Heart left ventricle (tissue), 16 donors: ENCODE measurements around the gene OR10G3. TPM values are rescaled to one million over a fixed set of nuclear protein-coding genes. Genes with fewer than 3 reads are reported as not detected.
A peak's percentile ranks its signal among the peaks of the same experiment; 100 is the strongest.

Experiments
- ATAC-seq, 4 donors: fragments of 200-7000 bp; cut with Tn5 transposase; one replicate each; pipeline ENCODE4 v1.9.1; 2020 to 2022; ENCODE audit warnings: moderate library complexity in 4 of 4, mild to moderate bottlenecking in 3 of 4, moderate number of reproducible peaks in 1 of 4
- DNase-seq, 5 donors: peaks; one replicate each; pipeline ENCODE4 v3.0.0-alpha.2; 2020
- H3K27ac ChIP-seq, 12 donors: fragments of 200-600 bp; sonication (generic) in 4 of 12; one replicate each; pipeline versions ENCODE4 v1.5.0 to v1.8.0; 2016 to 2022; ENCODE audit warnings: mild to moderate bottlenecking in 2 of 12
- H3K27me3 ChIP-seq, 9 donors: fragments of 200-600 bp; sonication (generic) in 2 of 9; one replicate each; pipeline versions ENCODE4 v1.5.1 to v1.8.0; 2016 to 2022; ENCODE audit warnings: mild to moderate bottlenecking in 3 of 9
- H3K36me3 ChIP-seq, 9 donors: fragments of 200-600 bp; sonication (generic) in 2 of 9; one replicate each; pipeline versions ENCODE4 v1.5.0 to v1.8.0; 2018 to 2022; ENCODE audit warnings: mild to moderate bottlenecking in 2 of 9
- H3K4me1 ChIP-seq, 12 donors: fragments of 200-600 bp; sonication (generic) in 4 of 12; one replicate each; pipeline versions ENCODE4 v1.5.0 to v1.8.0; 2016 to 2022; ENCODE audit warnings: mild to moderate bottlenecking in 3 of 12
- H3K4me3 ChIP-seq, 12 donors: fragments of 200-600 bp; sonication (generic) in 4 of 12; one replicate each; pipeline versions ENCODE4 v1.5.0 to v1.8.0; 2017 to 2022; ENCODE audit warnings: mild to moderate bottlenecking in 9 of 12, moderate library complexity in 4 of 12
- H3K9me3 ChIP-seq, 12 donors: fragments of 200-600 bp; sonication (generic) in 4 of 12; one replicate each; pipeline versions ENCODE4 v1.5.0 to v1.8.0; 2016 to 2022; ENCODE audit warnings: mild to moderate bottlenecking in 1 of 12
- CTCF ChIP-seq, 12 donors: fragments of 200-600 bp; sonication (generic) in 4 of 12; IDR thresholded peaks; one replicate each; pipeline versions ENCODE4 v1.5.0 to v1.8.0; 2018 to 2022; ENCODE audit warnings: antibody characterized with exemption in 12 of 12, mild to moderate bottlenecking in 5 of 12
- POLR2A ChIP-seq, 2 donors: fragments of 450-650 bp; IDR thresholded peaks; one replicate each; pipeline ENCODE4 v1.6.1; 2017; ENCODE audit warnings: antibody characterized with exemption in 2 of 2, mild to moderate bottlenecking in 2 of 2, moderate library complexity in 2 of 2
- WGBS, 4 donors: extraction: QIAGEN DNeasy Blood & Tissue Kit in 2 of 4; methylation state at CpG; one replicate each; pipeline versions ENCODE4 v1.1.5 to v1.1.7; 2013 to 2018; 5-methylcytosine and 5-hydroxymethylcytosine counted together
- intact Hi-C, 10 donors: fragments of 100-400 bp; cut with DNase I; formaldehyde crosslinking; loops; one replicate each; pipeline versions ENCODE4 v1.11.1 to v1.14.2; 2022
- polyA plus RNA-seq, 2 donors: library from polyadenylated mRNA; stranded (reverse); fragments of 200-250 nt; gene quantifications; one replicate each; pipeline ENCODE4 v1.2.3, GENCODE V29; 2013
- total RNA-seq, 9 donors: library from RNA; depleted of rRNA in 2 of 9; stranded (reverse); fragments of >200 nt in 2 of 9; fragmentation: NEBNext Ultra II Directional in 3 of 9; extraction: Animal tissue kit (Norgen Biotek cat#: 25700) in 3 of 9; gene quantifications; one replicate each; pipeline versions ENCODE4 v1.1.0 to v1.2.4, GENCODE V29; 2016 to 2023
- donor health status: ischemic (EF 13 %, LVEDD 7.1; RV severe dilation, severe dysfunction).
- donor health status: healthy with polysubstance abuse.
- donor health status: DM: no; HTN: yes; CAD: no.
- donor health status: DM: no; HTN: no; CAD: no.
- donor health status: ischemic (EF 25% LVEDD 6.9; RV normal size, moderate dysfunction).
- donor health status: ischemic (EF 25% LVEDD 5.7; RV mildly dilated, moderate dysfunction).
- donor health status: healthy.
- donor health status: DM: yes; HTN: yes; CAD: no.
- donor health status: ischemic (EF 35%, LVEDD 5.7; RV mildly dilated, moderate dysfunction).
- donor health status: nonischemic (EF 11% LVEDD 7.7; RV severe dilation, severe dysfunction).
- donor health status: DM: yes; HTN: yes; CAD: no.
- donor health status: PGD.
- donor health status: ischemic (EF 29% LVEDD 5.4; RV normal size, mild dysfunction).
- donor health status: nonischemic (EF 23%, LVEDD 6.1; RV moderate dilation, normal function).

Gene OR10G3
- total and polyA plus RNA-seq, 11 donors = 0.18 TPM; not detected in 10

GRCh38 chr14:21528381-21529348 is 51.2 kb downstream of the OR10G3 start:
- no peak for ATAC-seq
- WGBS, 4 donors = 70 to 76% (median 72%) methylated on average over 4 of the region's 4 CpGs
- intact Hi-C loops = no loop called here
- Histone ChIP-seq H3K9me3 (no peaks in the 10 kb centered on the region), H3K4me1 (peaks cover 0 to 11% (median 6%) of the 10 kb centered on the region in 12 donors), H3K27me3 (peaks cover 0 to 17% (median 4%) of the 10 kb centered on the region in 9 donors), H3K27ac (no peak overlapping the region), H3K4me3 (no peak overlapping the region), H3K36me3 (no peaks in the 10 kb centered on the region)
- TF ChIP-seq POLR2A (IDR thresholded peaks at IDR 0.05) = no peak
- TF ChIP-seq CTCF (IDR thresholded peaks at IDR 0.05) = no peak
- no peak for DNase-seq

GRCh38 chr14:21527318-21527679 is 52.6 kb downstream of the OR10G3 start:
- no peaks in the 10 kb centered on the region for H3K36me3 ChIP-seq
- no peak for TF ChIP-seq CTCF (IDR thresholded peaks at IDR 0.05)
- no peak for TF ChIP-seq POLR2A (IDR thresholded peaks at IDR 0.05)
- no peaks in the 10 kb centered on the region for H3K9me3 ChIP-seq
- peaks cover 0 to 11% (median 6%) of the 10 kb centered on the region in 12 donors for H3K4me1 ChIP-seq
- peak overlapping the region in 1 of 12 donors; percentile 78 for H3K4me3 ChIP-seq
- DNase-seq = no peak
- no peak overlapping the region for H3K27ac ChIP-seq
- H3K27me3 ChIP-seq = peaks cover 0 to 7% (median 0%) of the 10 kb centered on the region in 9 donors
- 41 to 65% (median 45%) methylated on average over 1 of the region's 1 CpG for whole genome bisulfite sequencing, 4 donors
- ATAC-seq = no peak
- intact Hi-C loops = no loop called here

GRCh38 chr14:21526672-21527317 is 53.1 kb downstream of the OR10G3 start:
- intact Hi-C loops = no loop called here
- peak in 1 of 4 donors; percentile 8 for ATAC-seq
- Histone ChIP-seq H3K27me3 (peaks cover 0 to 4% (median 0%) of the 10 kb centered on the region in 9 donors), H3K4me1 (peaks cover 0 to 11% (median 6%) of the 10 kb centered on the region in 12 donors), H3K4me3 (peak overlapping the region; percentile 41 to 92 (median 70)), H3K27ac (peak overlapping the region in 3 of 12 donors; percentile 58 to 88 (median 60)), H3K9me3 (no peaks in the 10 kb centered on the region), H3K36me3 (no peaks in the 10 kb centered on the region)
- DNase-seq = no peak
- TF ChIP-seq CTCF (IDR thresholded peaks at IDR 0.05) = no peak
- no peak for TF ChIP-seq POLR2A (IDR thresholded peaks at IDR 0.05)
- WGBS, 4 donors = 10 to 24% (median 19%) methylated on average over 13 of the region's 13 CpGs
